ENCODE measurements around the gene MX2.
"Not testable (repeated sequence)": the region's sequence is repeated elsewhere in the genome, so short reads cannot be mapped to it uniquely, and the experiment has no call there.

MX2 gene

GRCh38 chr21:41337515-41337914, 24.3 kb upstream of the MX2 start:
- no peak for DNase-seq (ENCODE audit: low read depth in 2 of 2)

GRCh38 chr21:41338455-41338854, 23.4 kb upstream of the MX2 start:
- no peak for DNase-seq (ENCODE audit: low read depth in 2 of 2)

GRCh38 chr21:41342035-41342434, 19.8 kb upstream of the MX2 start:
- no peak for DNase-seq (ENCODE audit: low read depth in 2 of 2)

GRCh38 chr21:41344146-41344545, 17.7 kb upstream of the MX2 start:
- DNase-seq (ENCODE audit: low read depth in 2 of 2) = no peak

GRCh38 chr21:41345356-41345755, 16.5 kb upstream of the MX2 start:
- no peak for DNase-seq (ENCODE audit: low read depth in 2 of 2)

- DNase-seq (ENCODE audit: low read depth in 2 of 2) = no peak
Observed at GRCh38 chr21:41345934-41346685, 15.7 kb upstream of the MX2 start.

DNA sequence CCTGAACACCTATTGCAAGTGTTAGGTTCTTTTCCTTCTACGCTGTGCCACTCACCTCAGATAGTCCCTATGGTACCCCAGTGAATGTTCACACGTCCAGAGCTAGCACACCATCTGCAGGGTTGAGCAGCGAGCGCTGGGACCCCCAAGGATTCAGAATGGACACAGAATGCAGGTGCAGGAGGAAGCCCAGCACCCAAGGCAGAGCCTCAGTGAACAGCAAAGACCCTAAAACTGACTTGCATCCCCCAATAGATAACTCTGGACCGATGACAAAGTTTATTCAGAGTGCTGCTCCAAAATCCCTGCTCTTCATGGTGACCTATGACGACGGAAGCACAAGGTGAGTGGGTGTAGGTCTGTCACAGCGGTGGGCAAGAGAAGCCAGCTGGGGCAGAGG, 15.1 kb upstream of the MX2 start:
- no peak for DNase-seq (ENCODE audit: low read depth in 2 of 2)

GRCh38 chr21:41348434-41348833, 13.4 kb upstream of the MX2 start:
- no peak for DNase-seq (ENCODE audit: low read depth in 2 of 2)

GRCh38 chr21:41349126-41349525, 12.7 kb upstream of the MX2 start:
- DNase-seq (ENCODE audit: low read depth in 2 of 2) = no peak

DNA sequence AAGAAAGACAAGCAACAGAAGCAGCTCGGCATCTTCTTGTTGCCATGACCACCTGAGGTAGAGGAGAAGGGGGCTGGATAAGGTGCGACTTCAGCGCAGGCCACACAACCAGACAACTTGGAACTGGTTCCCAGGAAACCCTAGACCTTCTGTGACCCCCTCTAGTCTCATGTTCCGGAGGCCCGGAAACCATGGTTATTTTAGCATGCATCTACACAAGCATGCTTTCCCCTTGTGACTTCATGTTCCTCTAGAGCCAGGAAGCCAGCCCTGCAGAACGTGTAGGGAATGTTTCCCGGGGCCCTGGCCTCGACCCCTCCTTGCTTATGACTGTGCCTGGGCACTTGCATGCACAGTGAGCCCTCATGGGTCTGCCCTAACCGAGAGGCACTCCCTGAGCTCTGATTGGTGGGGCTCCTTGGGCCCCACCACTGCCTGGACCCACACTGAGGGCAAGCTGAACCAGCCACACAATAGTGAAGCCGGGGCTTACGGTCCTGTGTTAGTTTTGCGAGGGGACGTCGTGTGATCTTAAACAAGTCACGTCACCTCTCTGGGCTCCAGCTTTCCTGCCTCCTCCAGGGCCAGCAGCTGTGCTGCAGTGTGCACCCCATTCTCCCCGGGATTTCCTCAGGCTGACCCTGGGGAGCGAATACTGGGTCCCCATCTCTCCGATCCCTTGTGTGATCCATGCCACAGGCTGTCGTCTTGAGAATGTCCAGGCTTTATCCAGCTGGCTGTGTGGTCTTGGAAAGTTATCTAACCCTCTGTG, 12.0 kb upstream of the MX2 start:
- DNase-seq (ENCODE audit: low read depth in 2 of 2) = no peak

GRCh38 chr21:41350436-41351155, 11.2 kb upstream of the MX2 start:
- no peak for DNase-seq (ENCODE audit: low read depth in 2 of 2)

- DNase-seq (ENCODE audit: low read depth in 2 of 2) = no peak
Observed at GRCh38 chr21:41357546-41357945, 4.3 kb upstream of the MX2 start.

GRCh38 chr21:41358193-41359166, 3.3 kb upstream of the MX2 start:
- DNase-seq (ENCODE audit: low read depth in 2 of 2) = no peak

GRCh38 chr21:41359286-41359685, 2.5 kb upstream of the MX2 start:
- DNase-seq (ENCODE audit: low read depth in 2 of 2) = no peak

- not testable (repeated sequence) for DNase-seq (ENCODE audit: low read depth in 2 of 2)
Observed at GRCh38 chr21:41359754-41360071, 2.1 kb upstream of the MX2 start.

DNA sequence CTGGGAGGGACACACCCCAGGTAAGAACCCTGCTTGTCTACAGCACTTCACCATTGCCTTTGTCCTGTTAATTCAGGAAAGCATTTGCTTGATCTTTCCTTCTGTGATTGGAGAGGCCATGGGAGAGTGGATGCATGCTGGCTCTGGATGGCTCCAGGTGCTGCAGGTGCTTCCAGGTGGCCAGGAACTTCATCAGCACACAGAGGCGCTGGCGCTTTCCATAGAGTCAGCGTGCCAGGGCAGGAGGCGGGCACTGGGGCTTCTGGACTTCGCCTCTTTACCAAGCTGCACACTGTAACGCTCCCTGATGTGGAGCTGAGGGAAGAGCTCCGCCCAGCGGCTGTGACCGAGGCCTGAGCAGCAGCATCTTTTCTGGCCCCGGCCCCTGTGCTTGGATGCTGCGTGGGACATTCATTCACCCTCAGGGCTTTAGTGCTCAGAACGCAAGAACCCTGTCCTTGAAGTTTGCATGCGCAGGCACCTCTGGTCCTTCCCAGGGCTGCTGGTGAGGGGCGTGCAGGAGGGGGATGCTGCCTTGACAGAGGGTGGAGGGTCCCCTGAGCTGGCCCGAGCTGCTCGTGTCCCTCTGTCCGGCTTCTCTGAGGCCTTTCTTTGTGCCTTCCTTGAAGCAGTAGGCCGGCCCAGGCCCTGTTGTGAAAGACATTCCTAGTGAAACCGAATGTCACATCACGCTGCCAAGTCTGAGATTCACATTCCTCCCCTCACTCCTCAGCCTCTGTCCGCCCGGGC, 1.6 kb upstream of the MX2 start:
- DNase-seq (ENCODE audit: low read depth in 2 of 2) = no peak

DNA sequence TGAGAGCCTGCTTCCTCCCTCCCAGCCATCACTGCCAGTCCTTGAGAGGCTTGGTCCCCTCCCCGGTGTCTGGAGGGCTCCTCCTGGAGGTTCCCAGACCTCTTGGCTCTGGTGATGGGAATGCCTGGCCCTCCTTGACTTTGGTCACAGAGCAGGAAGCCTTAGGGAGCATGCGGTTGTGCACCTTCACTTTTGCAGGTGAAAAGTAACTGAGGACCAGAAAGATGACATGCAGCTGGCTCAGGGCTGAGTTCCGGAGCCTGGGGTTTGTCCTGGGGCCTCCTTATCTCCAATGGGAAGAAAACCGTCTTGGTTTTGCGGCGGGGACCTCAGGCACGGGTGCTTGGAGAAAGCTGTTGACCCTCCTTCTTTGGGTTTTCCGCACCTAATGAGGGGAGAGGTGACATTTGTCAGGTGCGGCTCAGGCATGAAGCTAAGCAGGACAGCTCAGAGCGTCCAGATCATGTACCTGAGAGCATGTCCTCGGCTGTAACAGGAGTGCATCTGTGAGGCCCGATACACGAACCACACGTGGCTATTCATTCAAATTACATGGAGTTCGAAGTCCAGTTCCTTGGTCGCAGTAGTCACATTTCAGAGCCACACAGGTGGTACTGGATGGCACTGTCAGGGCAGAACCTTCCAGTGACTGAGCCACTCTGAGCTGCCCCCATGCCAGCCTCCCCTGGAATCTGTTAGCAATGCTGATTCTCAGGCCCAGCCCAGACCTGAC, 608 bp upstream of the MX2 start:
- DNase-seq (ENCODE audit: low read depth in 2 of 2) = no peak

GRCh38 chr21:41362605-41363369, 960 bp downstream of the MX2 start:
- DNase-seq (ENCODE audit: low read depth in 2 of 2) = no peak

All from stimulated activated CD8-positive, alpha-beta memory T cell treated with anti-CD3 and anti-CD28 coated beads, Interleukin-15, amount 100 ng/mL, for 48 hours (primary cell).